Colon (tissue), 2 donors: ENCODE measurements around the gene PDP2.

Experiments
- FAIRE-seq: peaks from 2 replicates; lab custom pipeline; 2012; peaks lifted over from hg19 to GRCh38; lab: Jason Lieb, UNC
- donor health status: control.
- donor health status: control.

Gene PDP2

GRCh38 chr16:66936889-66937554 lies 56.7 kb downstream of the PDP2 start:
- no peak for FAIRE-seq

DNA sequence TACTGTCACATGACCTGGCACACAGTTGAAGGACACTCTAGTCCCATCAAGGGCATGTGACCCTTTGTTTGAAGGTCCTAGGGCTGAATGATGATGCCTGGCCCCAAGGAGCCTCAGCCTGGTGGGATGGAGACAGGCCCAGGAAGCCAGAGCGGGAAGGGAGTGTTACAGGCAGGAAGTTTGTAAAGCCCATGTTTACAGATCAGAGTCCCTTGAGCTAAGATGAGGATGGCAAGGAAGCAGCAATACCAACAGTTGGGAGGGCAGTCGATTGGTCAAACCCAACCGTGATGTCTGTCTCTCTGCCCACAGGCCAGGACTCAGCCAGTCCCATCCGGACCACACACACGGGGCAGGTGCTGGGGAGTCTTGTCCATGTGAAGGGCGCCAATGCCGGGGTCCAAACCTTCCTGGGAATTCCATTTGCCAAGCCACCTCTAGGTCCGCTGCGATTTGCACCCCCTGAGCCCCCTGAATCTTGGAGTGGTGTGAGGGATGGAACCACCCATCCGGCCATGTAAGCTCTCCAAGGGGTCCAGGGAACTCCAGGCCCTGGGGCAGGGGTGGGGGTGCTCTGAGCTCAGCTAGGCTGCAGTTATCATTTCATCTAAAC lies 57.5 kb downstream of the PDP2 start:
- no peak for FAIRE-seq

GRCh38 chr16:66939366-66939765 lies 59.1 kb downstream of the PDP2 start:
- FAIRE-seq = no peak

GRCh38 chr16:66940236-66940635 lies 59.9 kb downstream of the PDP2 start:
- FAIRE-seq = no peak
